ENCODE data around the gene ITPRIPL2. TPM values are rescaled to one million over a fixed set of nuclear protein-coding genes. Genes with fewer than 3 reads are reported as not detected.

Gene ITPRIPL2
- total and polyA plus RNA-seq, 2 experiments from 2014 or later, result 9.5 to 71.9 TPM

DNA sequence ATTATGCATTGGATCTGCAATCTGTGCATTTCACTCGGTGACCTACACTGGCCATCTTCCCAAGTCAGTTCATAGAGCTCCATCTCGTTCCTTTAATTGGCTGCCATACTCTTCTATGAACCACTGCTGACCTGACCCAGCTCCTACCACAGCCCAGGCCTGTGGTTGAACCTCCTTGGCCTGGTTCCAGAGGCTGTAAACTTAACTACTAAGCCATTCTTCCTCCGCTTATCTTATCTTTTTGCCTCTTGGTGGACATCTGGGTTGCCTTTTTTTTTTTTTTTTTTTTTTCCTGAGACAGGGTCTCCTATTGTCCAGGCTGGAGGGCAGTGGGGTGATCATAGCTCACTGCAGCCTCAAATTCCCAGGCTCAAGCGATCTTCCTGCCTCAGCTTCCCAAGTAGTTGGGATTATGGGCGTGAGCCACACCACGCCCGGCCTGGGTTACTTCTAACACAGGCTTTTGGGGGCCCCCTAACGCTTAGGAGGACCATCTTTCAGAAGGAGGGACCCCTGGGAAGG lies 28.0 kb upstream of the ITPRIPL2 start:
- Histone ChIP-seq H3K4me3 (peak overlapping the region; percentile 81; the same call in 1 of the 2 replicates), H3K27ac (no peak overlapping the region), H3K4me2 (ENCODE audit: unreplicated experiment) (peak overlapping the region; percentile 95), H3F3A (ENCODE audit: insufficient read depth) (no peaks in the 10 kb centered on the region), H3K27me3 (replicated peaks; ENCODE audit: insufficient read depth) (no peaks in the 10 kb centered on the region), H2AFZ (peak overlapping the region; percentile 87), H3K9ac (peak overlapping the region; percentile 79; the same call in 1 of the 2 replicates), H3K79me2 (ENCODE audit: insufficient read depth) (no peaks in the 10 kb centered on the region), H4K20me1 (ENCODE audit: insufficient read depth) (no peaks in the 10 kb centered on the region), H3K9me2 (ENCODE audit: insufficient read depth) (no peaks in the 10 kb centered on the region), H3K4me1 (ENCODE audit: insufficient read depth) (0 out of 2 replicates have a peak, but pooled peaks cover 4% of the 10 kb centered on the region), H3K36me3 (ENCODE audit: low read depth) (0 out of 2 replicates have a peak, but pooled peaks cover 3% of the 10 kb centered on the region), H3K9me3 (ENCODE audit: low read depth) (no peaks in the 10 kb centered on the region)
- no peak for TF ChIP-seq EZH2 (IDR thresholded peaks at IDR 0.05; ENCODE audit: insufficient read depth, poor library complexity, severe bottlenecking)
- no peak for TF ChIP-seq EZH2phosphoT487 (IDR thresholded peaks at IDR 0.05; ENCODE audit: insufficient read depth, low read depth)
- DNase-seq, result peak; percentile 23
- 42 to 46% methylated on average over 8 of the region's 8 CpGs for WGBS, 2 experiments (ENCODE audit: low coverage in 1 of 2, low lambda C conversion rate in 2 of 2, missing lambda C conversion rate in 2 of 2)
- in situ Hi-C loops (cut with MboI), result loop anchor here (10.0 to 25.0 kb wide), 4 partner anchors 89 to 427 kb away; partner anchors contain the start of genes CCP110 and GDE1

DNA sequence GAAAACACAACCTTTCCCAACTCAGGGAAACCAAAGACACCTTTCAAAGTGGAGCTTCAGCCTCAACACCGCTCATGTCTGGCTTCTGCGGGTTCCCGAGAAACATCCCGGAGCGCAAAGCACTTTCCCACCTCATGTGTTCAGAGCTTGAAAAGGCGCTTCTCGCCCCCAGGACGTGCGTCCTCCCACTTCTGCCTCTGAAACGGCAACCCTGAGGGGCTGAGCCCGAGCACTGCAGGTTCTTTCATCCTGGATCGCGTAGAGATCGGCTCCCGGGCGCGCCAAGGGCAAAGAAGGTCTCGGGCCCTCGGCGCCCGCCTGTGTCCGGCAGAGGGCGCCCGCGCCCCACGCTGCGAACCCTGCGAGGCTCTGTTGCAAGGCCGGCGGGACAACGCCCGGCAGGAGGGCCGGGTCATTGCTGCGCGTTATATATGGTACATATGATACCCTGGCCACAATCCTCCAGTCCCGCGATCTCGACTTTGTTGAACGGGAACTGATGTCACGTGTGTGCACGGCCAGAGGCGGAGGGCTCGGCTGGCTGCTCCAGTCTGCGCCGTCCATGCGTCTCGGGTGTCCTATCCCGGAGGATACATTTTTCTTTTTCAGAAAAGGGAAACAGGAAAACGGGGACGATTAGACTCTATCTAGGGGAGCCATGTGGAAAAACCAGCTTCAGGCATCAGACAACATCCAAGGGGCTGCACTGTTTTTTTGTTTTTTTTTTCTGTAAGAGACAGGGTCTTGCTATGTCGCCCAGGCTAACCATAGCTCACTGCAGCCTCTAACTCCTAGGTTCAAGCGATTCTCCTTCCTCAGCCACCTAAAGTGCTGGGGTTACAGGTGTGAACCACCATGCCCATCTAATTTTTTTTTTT lies 27.2 kb upstream of the ITPRIPL2 start:
- H3F3A ChIP-seq (ENCODE audit: insufficient read depth), result 0 out of 2 replicates have a peak, but pooled peaks cover under 1% of the 10 kb centered on the region
- WGBS, 2 experiments (ENCODE audit: low coverage in 1 of 2, low lambda C conversion rate in 2 of 2, missing lambda C conversion rate in 2 of 2), result 5 to 6% methylated on average over 52 of the region's 52 CpGs
- no peaks in the 10 kb centered on the region for H4K20me1 ChIP-seq (ENCODE audit: insufficient read depth)
- H3K79me2 ChIP-seq (ENCODE audit: insufficient read depth), result no peaks in the 10 kb centered on the region
- TF ChIP-seq EZH2 (IDR thresholded peaks at IDR 0.05; ENCODE audit: insufficient read depth, poor library complexity, severe bottlenecking) (no peak), EZH2phosphoT487 (IDR thresholded peaks at IDR 0.05; ENCODE audit: insufficient read depth, low read depth) (no peak)
- H3K27me3 ChIP-seq (replicated peaks; ENCODE audit: insufficient read depth), result no peaks in the 10 kb centered on the region
- peak overlapping the region; percentile 79 for H3K9ac ChIP-seq
- H3K9me3 ChIP-seq (ENCODE audit: low read depth), result no peaks in the 10 kb centered on the region
- peak overlapping the region; percentile 87 for H2AFZ ChIP-seq
- no peaks in the 10 kb centered on the region for H3K36me3 ChIP-seq (ENCODE audit: low read depth)
- H3K4me2 ChIP-seq (ENCODE audit: unreplicated experiment), result peak overlapping the region; percentile 95
- H3K9me2 ChIP-seq (ENCODE audit: insufficient read depth), result no peaks in the 10 kb centered on the region
- in situ Hi-C loops (cut with MboI), result loop anchor here (10.0 to 25.0 kb wide), 4 partner anchors 88 to 426 kb away; partner anchors contain the start of genes CCP110 and GDE1
- H3K27ac ChIP-seq, result no peak overlapping the region
- H3K4me1 ChIP-seq (ENCODE audit: insufficient read depth), result peaks cover 5% of the 10 kb centered on the region
- H3K4me3 ChIP-seq, result peak overlapping the region; percentile 81
- peak; percentile 92 for DNase-seq

DNA sequence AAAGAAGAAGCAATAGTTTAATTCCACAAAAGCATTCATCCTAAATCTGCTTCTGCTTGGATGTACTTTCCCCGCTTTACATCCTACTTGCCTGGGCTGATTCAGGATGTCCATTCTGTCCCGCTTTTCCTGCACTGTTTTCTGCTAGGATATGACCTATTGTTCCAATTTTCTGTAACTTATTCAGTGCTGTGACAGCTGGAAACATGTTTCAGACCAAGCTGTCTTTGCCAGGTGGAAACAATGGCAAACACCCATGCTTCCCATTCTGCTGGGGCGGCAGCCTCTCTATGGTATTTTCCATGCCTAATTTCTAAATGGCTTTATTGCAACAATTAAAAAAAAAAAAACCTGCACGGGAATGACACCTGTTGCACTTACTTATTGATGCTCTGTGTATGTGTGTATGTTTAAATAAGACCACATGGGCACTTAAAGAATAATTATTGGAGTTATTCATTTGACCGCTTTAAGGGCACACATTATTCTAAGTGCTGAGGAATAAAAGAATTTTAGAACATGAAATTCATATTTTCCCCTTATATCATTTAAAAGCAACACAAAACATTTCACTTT lies 25.3 kb upstream of the ITPRIPL2 start:
- no peak overlapping the region for H3K4me3 ChIP-seq
- no peak for DNase-seq
- no peak for TF ChIP-seq EZH2 (IDR thresholded peaks at IDR 0.05; ENCODE audit: insufficient read depth, poor library complexity, severe bottlenecking)
- TF ChIP-seq EZH2phosphoT487 (IDR thresholded peaks at IDR 0.05; ENCODE audit: insufficient read depth, low read depth), result no peak
- in situ Hi-C loops (cut with MboI), result loop anchor here (10.0 to 25.0 kb wide), 4 partner anchors 86 to 424 kb away; partner anchors contain the start of genes CCP110 and GDE1
- peaks cover 18% of the 10 kb centered on the region for H3K4me1 ChIP-seq (ENCODE audit: insufficient read depth)
- no peak overlapping the region for H2AFZ ChIP-seq
- no peak overlapping the region for H3K4me2 ChIP-seq (ENCODE audit: unreplicated experiment)
- no peaks in the 10 kb centered on the region for H3K36me3 ChIP-seq (ENCODE audit: low read depth)
- 88 to 94% methylated on average over 5 of the region's 5 CpGs for WGBS, 2 experiments (ENCODE audit: low coverage in 1 of 2, low lambda C conversion rate in 2 of 2, missing lambda C conversion rate in 2 of 2)
- H3K9me3 ChIP-seq (ENCODE audit: low read depth), result no peaks in the 10 kb centered on the region
- H3K9ac ChIP-seq, result no peak overlapping the region
- H3K79me2 ChIP-seq (ENCODE audit: insufficient read depth), result no peaks in the 10 kb centered on the region
- H3F3A ChIP-seq (ENCODE audit: insufficient read depth), result peaks cover 12% of the 10 kb centered on the region
- no peaks in the 10 kb centered on the region for H4K20me1 ChIP-seq (ENCODE audit: insufficient read depth)
- H3K27me3 ChIP-seq (replicated peaks; ENCODE audit: insufficient read depth), result no peaks in the 10 kb centered on the region
- no peak overlapping the region for H3K27ac ChIP-seq
- no peaks in the 10 kb centered on the region for H3K9me2 ChIP-seq (ENCODE audit: insufficient read depth)

DNA sequence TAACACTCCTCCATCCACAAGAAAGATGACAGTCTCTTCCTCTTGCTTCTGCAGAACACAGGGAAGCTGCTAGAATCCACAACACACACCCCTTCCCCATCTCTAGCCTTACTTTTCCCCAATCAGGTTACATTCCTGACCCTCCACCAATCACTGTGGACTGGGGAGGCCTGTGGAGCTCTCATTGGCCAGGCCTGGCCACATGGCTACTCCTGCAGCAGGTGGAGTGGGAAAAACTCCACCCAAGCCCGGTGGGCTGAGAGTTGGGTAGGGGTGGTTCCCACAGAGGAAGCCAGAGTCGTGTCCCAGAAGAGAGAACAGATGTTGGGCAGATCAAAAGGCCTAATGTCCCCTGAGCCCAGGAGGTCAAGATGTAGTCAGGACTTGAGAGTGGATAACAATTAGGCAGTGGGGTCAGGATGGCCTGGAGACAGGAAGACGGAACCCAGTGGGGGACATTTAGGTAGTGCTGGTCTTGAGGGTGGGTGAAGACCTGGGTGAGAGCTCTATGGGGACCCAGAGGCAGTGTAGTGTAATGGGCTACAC lies 24.3 kb upstream of the ITPRIPL2 start:
- Histone ChIP-seq H3F3A (ENCODE audit: insufficient read depth) (peaks cover 12% of the 10 kb centered on the region), H3K9me3 (ENCODE audit: low read depth) (no peaks in the 10 kb centered on the region), H3K4me2 (ENCODE audit: unreplicated experiment) (no peak overlapping the region), H3K27ac (no peak overlapping the region), H3K4me1 (ENCODE audit: insufficient read depth) (peaks cover 18% of the 10 kb centered on the region), H3K36me3 (ENCODE audit: low read depth) (no peaks in the 10 kb centered on the region), H3K4me3 (no peak overlapping the region), H2AFZ (no peak overlapping the region), H3K79me2 (ENCODE audit: insufficient read depth) (no peaks in the 10 kb centered on the region), H3K9ac (no peak overlapping the region), H4K20me1 (ENCODE audit: insufficient read depth) (no peaks in the 10 kb centered on the region), H3K27me3 (replicated peaks; ENCODE audit: insufficient read depth) (no peaks in the 10 kb centered on the region), H3K9me2 (ENCODE audit: insufficient read depth) (no peaks in the 10 kb centered on the region)
- 89 to 94% methylated on average over 3 of the region's 3 CpGs for WGBS, 2 experiments (ENCODE audit: low coverage in 1 of 2, low lambda C conversion rate in 2 of 2, missing lambda C conversion rate in 2 of 2)
- in situ Hi-C loops (cut with MboI), result loop anchor here (10.0 to 25.0 kb wide), 4 partner anchors 85 to 423 kb away; partner anchors contain the start of genes CCP110 and GDE1
- no peak for DNase-seq
- no peak for TF ChIP-seq EZH2phosphoT487 (IDR thresholded peaks at IDR 0.05; ENCODE audit: insufficient read depth, low read depth)
- TF ChIP-seq EZH2 (IDR thresholded peaks at IDR 0.05; ENCODE audit: insufficient read depth, poor library complexity, severe bottlenecking), result no peak
